Measurements from ENCODE around the gene NT5C3A.
"Not testable (repeated sequence)": the region's sequence is repeated elsewhere in the genome, so short reads cannot be mapped to it uniquely, and the experiment has no call there.

NT5C3A gene

DNA sequence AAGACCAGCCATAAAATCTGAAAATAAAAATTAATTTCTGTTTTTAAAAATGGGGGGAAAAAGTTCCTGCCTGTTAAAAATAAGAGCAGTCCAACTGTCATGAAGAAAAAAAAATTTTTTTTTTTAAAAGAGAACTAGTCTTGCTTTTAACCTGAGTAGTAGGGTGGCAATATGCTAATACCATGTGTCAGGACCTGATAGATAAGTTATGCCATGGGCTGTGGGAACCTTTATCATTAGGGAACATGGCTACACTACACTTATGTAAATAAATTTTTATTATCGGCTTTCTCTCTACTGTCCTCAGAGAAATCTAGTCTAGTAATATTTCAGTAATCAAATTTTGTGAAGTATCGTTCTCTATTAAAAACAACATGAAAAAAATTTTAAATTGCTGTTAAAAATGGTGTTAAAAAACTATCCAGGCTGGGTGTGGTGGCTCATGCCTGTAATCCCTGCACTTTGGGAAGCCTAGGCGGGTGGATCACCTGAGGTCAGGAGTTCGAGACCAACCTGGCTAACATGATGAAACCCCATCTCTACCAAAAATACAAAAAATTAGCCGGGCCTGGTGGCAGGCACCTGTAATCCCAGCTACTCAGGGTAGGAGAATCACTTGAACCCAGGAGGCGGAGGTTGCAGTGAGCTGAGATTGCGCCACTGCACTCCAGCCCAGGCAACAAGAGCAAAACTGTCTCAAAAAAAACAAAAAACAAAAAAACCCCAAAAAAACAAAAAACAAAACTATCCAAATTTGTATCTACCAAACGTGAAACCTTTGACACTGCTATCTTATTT lies 20.7 kb downstream of the NT5C3A start:
- no peak for DNase-seq (ENCODE audit: low spot score)

DNA sequence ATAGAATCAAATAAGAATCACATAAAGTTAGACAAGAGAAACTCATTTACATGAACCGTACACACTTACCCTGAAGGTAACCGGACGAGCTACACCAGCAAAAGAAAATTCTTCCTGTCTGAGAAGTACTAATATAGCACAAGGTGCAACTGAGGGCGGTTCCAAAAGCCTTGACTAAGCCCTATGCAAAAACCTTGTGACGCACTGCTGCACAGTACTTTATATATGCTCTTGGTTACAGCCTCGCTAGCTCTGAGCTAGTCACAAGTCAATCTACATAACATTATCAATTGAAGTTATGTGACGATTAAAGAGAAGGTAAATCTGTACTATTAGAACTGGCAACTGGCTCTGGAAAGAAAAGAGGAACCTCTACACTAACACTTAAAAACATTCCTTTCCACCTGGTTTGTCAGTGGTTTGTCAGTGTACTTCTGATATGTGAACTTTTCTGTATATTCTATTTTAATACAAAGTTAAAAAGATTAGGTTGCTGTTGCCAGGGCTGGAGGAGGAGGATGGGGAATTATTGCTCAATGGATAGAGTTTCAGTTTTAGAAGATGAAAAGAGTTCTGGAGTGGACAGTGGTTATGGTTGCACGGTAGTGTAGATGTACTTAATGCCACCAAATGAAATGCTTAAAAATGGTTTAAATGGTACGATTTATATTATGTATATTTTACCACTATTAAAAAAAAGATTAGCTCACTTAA lies 21.6 kb downstream of the NT5C3A start:
- DNase-seq (ENCODE audit: low spot score), result no peak

GRCh38 chr7:33039903-33040292 lies 22.7 kb downstream of the NT5C3A start:
- DNase-seq (ENCODE audit: low spot score), result no peak

DNA sequence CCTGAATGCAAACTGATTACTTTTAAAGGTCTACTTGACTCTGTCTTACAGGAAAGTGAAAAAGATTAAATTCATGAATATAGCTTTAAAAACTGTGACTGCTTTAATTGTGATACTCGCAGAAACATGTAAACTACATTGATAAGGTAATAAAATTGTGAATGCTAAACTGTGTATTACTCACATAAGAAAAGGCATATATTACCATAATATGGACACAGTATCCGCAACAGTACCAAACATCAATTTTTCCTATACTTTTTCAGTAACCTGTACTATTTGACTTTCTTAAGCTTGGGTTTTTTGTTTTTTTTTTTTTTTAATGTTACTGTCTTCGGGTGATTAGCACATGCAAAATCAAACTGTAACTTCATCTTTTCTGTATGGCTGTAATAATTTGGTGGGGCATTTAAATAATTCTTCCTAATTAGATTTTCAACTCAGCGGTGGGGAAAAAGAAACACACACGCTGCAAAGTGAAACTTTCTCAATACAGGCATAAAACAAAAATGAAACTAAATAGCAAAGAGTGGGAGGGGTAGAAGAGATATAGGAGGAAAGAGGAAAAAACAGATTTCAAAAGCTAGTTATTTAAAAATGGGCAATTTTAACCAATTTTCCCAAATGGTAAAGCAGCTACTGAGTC lies 23.2 kb downstream of the NT5C3A start:
- DNase-seq (ENCODE audit: low spot score), result no peak

- no peak for DNase-seq (ENCODE audit: low spot score)
Observed at GRCh38 chr7:33038639-33039038, 23.9 kb downstream of the NT5C3A start.

- DNase-seq (ENCODE audit: low spot score), result no peak
Observed at GRCh38 chr7:33035776-33036175, 26.8 kb downstream of the NT5C3A start.

DNA sequence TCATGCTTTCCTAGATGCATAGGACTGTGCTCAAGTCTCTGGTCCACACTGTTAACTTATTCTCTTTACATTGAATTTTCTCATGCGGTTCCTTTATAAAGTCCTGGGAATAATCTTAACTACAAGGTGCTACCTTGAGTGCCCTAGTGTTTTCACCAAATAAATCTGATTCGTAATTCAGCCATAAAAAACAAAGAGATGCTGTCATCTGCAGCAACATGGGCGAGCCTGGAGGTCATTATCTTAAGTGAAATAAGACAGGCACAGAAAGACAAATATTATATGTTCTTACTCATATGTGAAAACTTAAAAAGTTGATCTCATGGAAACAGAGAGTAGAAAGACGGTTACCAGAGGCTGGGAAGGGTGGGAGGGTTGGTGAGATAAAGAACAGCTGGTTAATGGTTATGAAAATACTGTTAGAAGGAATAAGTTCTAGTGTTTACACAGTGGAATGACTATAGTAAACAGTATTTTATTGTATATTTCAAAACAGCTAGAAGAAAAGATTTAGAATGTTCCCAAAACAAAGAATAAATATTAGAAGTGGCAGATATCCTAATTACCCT lies 38.3 kb downstream of the NT5C3A start:
- DNase-seq (ENCODE audit: low spot score), result no peak

DNA sequence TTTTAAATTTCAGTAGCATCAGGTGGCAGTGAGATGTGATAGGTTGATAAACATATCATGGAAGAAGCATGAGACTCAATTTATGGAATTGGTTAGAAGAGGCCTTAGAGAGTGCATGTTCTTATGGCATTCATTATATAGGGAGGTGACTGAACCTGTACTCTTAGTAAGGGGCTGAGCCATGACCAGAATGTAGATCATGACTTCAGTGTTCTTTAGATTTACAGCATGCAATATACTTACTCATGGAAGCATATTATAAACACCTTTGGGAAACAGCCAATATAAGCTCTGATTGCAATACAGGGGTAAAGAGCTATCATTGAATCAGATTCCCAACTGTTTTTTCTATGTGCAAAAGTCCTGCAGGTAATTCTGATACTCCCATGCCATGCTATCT lies 50.2 kb downstream of the NT5C3A start:
- no peak for DNase-seq (ENCODE audit: low spot score)

DNA sequence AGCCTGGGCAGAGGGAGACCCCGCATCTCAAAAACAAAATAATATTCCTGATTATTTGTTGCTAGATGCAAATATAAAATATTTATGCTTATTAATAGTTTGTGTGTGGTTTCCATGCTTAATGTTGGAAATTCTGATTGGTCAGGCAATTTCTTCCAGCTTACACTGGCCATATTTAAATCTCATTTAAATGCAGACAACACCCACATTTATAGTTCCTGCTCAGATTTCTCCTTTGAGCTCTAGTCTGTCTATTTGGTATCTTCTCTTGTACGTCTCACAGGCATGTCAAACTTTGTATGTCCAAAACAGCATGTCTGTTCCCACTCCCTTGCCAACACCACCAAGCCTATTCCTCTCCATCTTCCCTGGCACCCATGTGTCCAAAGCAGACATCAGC lies 52.8 kb downstream of the NT5C3A start:
- no peak for DNase-seq (ENCODE audit: low spot score)

DNA sequence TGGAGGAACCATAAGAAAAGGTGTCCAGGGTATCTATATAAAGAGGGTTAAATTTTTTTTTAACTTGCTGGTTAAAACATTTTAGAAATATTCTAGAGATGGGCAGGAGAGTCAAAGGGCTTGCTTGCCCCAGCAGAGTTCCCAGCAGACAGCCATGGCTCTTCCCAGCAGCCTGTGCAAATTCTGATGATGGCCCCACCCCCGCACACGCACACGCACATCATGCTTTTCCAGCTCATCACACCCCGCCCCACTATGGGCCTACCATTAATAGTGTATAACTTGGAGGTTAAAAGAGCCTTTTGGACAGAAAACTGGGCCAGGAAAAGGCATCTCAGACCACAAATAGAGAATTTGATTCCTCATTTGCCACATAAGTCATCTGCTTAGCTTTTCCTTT lies 56.9 kb downstream of the NT5C3A start:
- DNase-seq (ENCODE audit: low spot score), result not testable (repeated sequence)

- DNase-seq (ENCODE audit: low spot score), result not testable (repeated sequence)
Observed at GRCh38 chr7:33005193-33005592, 57.4 kb downstream of the NT5C3A start.

DNA sequence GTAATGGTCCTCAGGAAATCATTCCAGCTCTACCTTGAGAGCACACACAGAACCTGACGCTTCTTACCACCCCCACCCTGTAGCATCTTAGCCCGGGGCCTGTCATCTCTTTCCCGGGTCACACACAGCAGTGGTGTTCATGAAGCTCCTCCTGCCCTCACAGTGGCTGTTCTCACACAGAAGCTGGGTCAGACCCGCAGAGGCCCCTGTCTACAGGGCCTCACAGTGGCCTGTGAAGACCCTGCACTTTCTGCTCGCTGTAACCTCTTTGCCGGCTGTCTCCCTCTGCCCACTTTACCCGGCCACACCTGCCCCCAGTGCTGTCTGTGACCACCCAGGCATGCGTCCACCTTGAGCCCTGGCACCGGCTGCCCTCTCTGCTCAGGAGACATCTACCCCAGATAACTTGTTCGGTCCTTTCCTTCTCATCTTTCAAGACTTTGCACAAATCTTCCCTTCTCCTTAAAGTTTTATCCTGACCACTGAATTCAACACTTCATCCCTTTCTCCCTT lies 58.4 kb downstream of the NT5C3A start:
- not testable (repeated sequence) for DNase-seq (ENCODE audit: low spot score)

GRCh38 chr7:33003111-33003510 lies 59.5 kb downstream of the NT5C3A start:
- DNase-seq (ENCODE audit: low spot score), result not testable (repeated sequence)

DNA sequence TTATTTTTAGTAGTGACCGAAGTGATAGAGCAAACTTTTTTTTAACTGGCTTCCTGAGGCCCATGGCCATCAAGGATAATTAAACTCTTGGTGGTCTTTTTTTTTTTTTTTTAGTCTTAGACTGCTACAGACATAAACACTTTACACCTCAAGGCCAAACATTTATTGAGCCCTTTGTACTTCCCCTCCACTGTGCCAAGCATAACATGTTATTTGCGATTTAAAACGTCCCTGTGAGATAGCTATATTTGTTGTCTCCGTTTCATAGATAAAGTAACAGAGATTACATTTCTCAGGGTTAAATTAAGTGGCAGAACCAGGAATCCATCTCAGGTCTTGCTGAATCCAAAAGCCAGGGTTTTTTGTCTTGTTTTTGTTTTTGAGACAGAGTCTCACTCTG lies 63.2 kb downstream of the NT5C3A start:
- DNase-seq (ENCODE audit: low spot score), result not testable (repeated sequence)

DNA sequence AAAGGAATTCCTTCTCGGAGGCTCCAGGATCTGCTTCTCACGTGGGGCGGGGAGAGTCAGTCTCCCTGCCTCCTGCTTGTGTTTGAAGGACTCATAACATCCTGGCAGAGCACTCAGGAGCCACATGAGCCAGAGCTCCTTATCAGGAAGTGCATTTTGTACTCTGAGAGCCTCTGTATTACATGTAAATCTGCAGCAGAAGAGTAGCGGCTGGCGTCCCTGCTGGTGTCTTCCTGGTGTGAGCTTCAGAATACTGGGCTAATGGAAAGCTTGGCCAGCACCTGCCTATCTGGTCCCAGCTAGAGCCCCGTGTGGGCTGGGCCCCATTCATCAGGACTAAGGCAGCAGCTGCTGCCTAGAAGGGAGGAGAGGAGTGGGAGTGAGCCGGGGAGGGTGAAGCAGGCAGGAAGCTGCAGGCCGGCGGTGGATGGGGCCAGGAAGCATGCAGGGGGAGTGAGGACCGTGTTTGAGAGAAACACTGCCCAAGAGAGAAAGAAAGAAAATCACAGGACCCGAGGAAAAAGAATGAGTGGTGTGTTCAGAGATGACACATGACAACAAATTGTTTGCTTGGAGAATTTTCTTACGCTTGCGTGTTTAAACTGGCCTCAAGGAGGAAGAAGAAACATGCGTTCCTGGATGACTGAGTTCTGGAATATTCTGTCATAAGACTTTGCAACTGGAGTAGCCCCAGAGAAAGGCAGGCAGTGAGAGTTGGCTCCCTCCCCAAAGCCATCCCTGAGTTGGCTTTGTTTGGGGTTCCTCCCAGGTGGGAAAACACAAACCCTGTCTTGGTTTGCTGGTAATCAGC lies 64.0 kb downstream of the NT5C3A start:
- DNase-seq (ENCODE audit: low spot score), result not testable (repeated sequence)

- DNase-seq (ENCODE audit: low spot score), result not testable (repeated sequence)
Observed at GRCh38 chr7:32997956-32998355, 64.6 kb downstream of the NT5C3A start.

- DNase-seq (ENCODE audit: low spot score), result not testable (repeated sequence)
Observed at GRCh38 chr7:32992750-32993149, 69.8 kb downstream of the NT5C3A start.

- not testable (repeated sequence) for DNase-seq (ENCODE audit: low spot score)
Observed at GRCh38 chr7:32991975-32992700, 70.4 kb downstream of the NT5C3A start.

GRCh38 chr7:32991068-32991585 lies 71.4 kb downstream of the NT5C3A start:
- not testable (repeated sequence) for DNase-seq (ENCODE audit: low spot score)

DNA sequence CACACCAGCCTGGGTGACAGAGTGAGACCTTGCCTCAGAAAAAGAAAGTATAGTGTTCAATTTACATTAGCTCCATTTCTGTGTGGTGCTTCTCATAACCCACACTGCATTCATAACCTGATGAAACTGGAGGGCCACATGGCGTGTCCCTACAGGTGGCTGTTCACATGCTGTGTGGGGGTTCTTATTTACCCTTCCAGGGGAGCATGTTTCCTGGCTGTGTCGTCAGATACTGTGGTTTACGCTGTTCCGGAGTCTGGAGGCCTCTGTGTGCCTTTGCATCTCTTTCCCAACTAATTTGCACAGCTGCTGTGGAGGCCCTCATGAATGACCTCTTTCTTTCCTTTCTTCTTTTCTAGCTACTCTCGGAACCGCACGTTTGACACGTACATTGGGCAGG lies 74.4 kb downstream of the NT5C3A start:
- DNase-seq (ENCODE audit: low spot score), result not testable (repeated sequence)
